DND-41 (cell line): ENCODE measurements around the gene C12orf50.

ENCODE experiments used
- EZH2 ChIP-seq: IDR thresholded peaks from 3 replicates; pipeline ENCODE4 v1.6.1; 2012; ENCODE audit warnings: borderline replicate concordance, low read depth, mild to moderate bottlenecking, moderate library complexity, low read length, inconsistent platforms; ENCODE audit not compliant: severe bottlenecking
- TF ChIP-seq, protein P1 (sequence below): IDR thresholded peaks from 2 replicates; pipeline ENCODE4 v1.5.1; 2012; ENCODE audit warnings: borderline replicate concordance, low read length, moderate library complexity, mild to moderate bottlenecking; ENCODE audit not compliant: poor library complexity, severe bottlenecking; ENCODE audit errors: extremely low read depth

- TF ChIP-seq, protein P1, sequence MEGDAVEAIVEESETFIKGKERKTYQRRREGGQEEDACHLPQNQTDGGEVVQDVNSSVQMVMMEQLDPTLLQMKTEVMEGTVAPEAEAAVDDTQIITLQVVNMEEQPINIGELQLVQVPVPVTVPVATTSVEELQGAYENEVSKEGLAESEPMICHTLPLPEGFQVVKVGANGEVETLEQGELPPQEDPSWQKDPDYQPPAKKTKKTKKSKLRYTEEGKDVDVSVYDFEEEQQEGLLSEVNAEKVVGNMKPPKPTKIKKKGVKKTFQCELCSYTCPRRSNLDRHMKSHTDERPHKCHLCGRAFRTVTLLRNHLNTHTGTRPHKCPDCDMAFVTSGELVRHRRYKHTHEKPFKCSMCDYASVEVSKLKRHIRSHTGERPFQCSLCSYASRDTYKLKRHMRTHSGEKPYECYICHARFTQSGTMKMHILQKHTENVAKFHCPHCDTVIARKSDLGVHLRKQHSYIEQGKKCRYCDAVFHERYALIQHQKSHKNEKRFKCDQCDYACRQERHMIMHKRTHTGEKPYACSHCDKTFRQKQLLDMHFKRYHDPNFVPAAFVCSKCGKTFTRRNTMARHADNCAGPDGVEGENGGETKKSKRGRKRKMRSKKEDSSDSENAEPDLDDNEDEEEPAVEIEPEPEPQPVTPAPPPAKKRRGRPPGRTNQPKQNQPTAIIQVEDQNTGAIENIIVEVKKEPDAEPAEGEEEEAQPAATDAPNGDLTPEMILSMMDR: no peak
- TF ChIP-seq EZH2: no peak
These were observed 77.0 kb downstream of the C12orf50 start for GRCh38 chr12:87952223-87952622.
